SU-DHL-6 (cell line): ENCODE measurements around the gene NTM.
"Not testable (repeated sequence)": the region's sequence is repeated elsewhere in the genome, so short reads cannot be mapped to it uniquely, and the experiment has no call there.

Experiments used
- H2AFZ ChIP-seq: fragments of 200-600 bp; sonication (generic); 2 replicates; pipeline ENCODE4 v1.6.1; 2014; ENCODE audit warnings: low read depth, mild to moderate bottlenecking, moderate library complexity, mixed read lengths, antibody characterized with exemption, low read length; ENCODE audit not compliant: severe bottlenecking
- H3F3A ChIP-seq: fragments of 200-600 bp; shearing (Covaris generic); 2 replicates; pipeline ENCODE4 v1.6.0; 2016; ENCODE audit warnings: antibody characterized with exemption, mild to moderate bottlenecking; ENCODE audit not compliant: insufficient read depth
- H3K27ac ChIP-seq: fragments of 200-600 bp; sonication (generic); 2 replicates; pipeline ENCODE4 v1.5.1; 2016; ENCODE audit warnings: low read depth, mild to moderate bottlenecking, low read length, moderate library complexity, mixed read lengths
- H3K27me3 ChIP-seq: fragments of 200-600 bp; sonication (generic), shearing (Covaris generic); 2 replicates; pipeline ENCODE4 v1.6.0; 2014; ENCODE audit warnings: mild to moderate bottlenecking, low read length
- H3K36me3 ChIP-seq: fragments of 200-600 bp; sonication (generic); 2 replicates; pipeline ENCODE4 v1.6.1; 2014; ENCODE audit warnings: mild to moderate bottlenecking, low read length, mixed read lengths
- H3K4me2 ChIP-seq: fragments of 300-600, 200-600 bp; shearing (Covaris generic), sonication (generic); 2 replicates; pipeline ENCODE4 v1.6.0; 2014; ENCODE audit warnings: low read length, low read depth, mild to moderate bottlenecking; ENCODE audit not compliant: poor library complexity, severe bottlenecking
- H3K4me3 ChIP-seq: fragments of 200-600 bp; sonication (generic); 2 replicates; pipeline ENCODE4 v1.5.1; 2014; ENCODE audit warnings: antibody characterized with exemption, low read length, mild to moderate bottlenecking, mixed read lengths; ENCODE audit not compliant: insufficient read depth, poor library complexity, severe bottlenecking
- H3K79me2 ChIP-seq: fragments of 200-600 bp; sonication (generic); 2 replicates; pipeline ENCODE4 v1.6.1; 2014; ENCODE audit warnings: mild to moderate bottlenecking, low read length, moderate library complexity; ENCODE audit not compliant: insufficient read depth
- H3K9ac ChIP-seq: fragments of 200-600 bp; sonication (generic); 2 replicates; pipeline ENCODE4 v1.7.0; 2014; ENCODE audit warnings: mild to moderate bottlenecking, low read length
- H3K9me2 ChIP-seq: fragments of 200-600 bp; sonication (generic); replicated peaks from 2 replicates; pipeline ENCODE4 v1.6.1; 2014; ENCODE audit warnings: low read length; ENCODE audit not compliant: insufficient read depth
- H3K9me3 ChIP-seq: fragments of 200-600 bp; sonication (generic); 2 replicates; pipeline ENCODE4 v1.6.1; 2014; ENCODE audit warnings: low read length, mixed read lengths; ENCODE audit not compliant: insufficient read depth
- H4K20me1 ChIP-seq: fragments of 200-600 bp; sonication (generic); 2 replicates; pipeline ENCODE4 v1.6.1; 2014; ENCODE audit warnings: low read depth, mild to moderate bottlenecking, antibody characterized with exemption, low read length, moderate library complexity, mixed read lengths
- CTCF ChIP-seq: fragments of 200-600 bp; sonication (generic); IDR thresholded peaks from one replicate; pipeline ENCODE4 v1.5.1; 2017; ENCODE audit warnings: antibody characterized with exemption, mild to moderate bottlenecking, low read length, moderate library complexity; ENCODE audit not compliant: insufficient read depth, poor library complexity, severe bottlenecking
- EZH2phosphoT487 ChIP-seq: fragments of 200-600 bp; sonication (generic), shearing (Covaris generic); conservative IDR thresholded peaks from 2 replicates; pipeline ENCODE4 v1.6.1; 2018; ENCODE audit warnings: mild to moderate bottlenecking, antibody characterized with exemption, low read length, moderate library complexity, mixed read lengths

NTM gene

GRCh38 chr11:131678658-131679340, 308.4 kb downstream of the NTM start:
- H3K27ac ChIP-seq = no peak overlapping the region
- H3K27me3 ChIP-seq = no peaks in the 10 kb centered on the region
- no peaks in the 10 kb centered on the region for H4K20me1 ChIP-seq
- H3K4me3 ChIP-seq = no peak overlapping the region
- no peaks in the 10 kb centered on the region for H3K9me2 ChIP-seq
- no peak overlapping the region for H3K4me2 ChIP-seq
- no peaks in the 10 kb centered on the region for H3K79me2 ChIP-seq
- H3K9me3 ChIP-seq = no peaks in the 10 kb centered on the region
- no peak for TF ChIP-seq EZH2phosphoT487
- TF ChIP-seq CTCF = no peak
- H2AFZ ChIP-seq = no peak overlapping the region
- no peaks in the 10 kb centered on the region for H3K36me3 ChIP-seq
- no peak overlapping the region for H3K9ac ChIP-seq
- H3F3A ChIP-seq = no peaks in the 10 kb centered on the region

GRCh38 chr11:131680448-131680847, 310.0 kb downstream of the NTM start:
- not testable (repeated sequence) for H3K36me3 ChIP-seq, H3K9me2 ChIP-seq, H4K20me1 ChIP-seq, H3K27ac ChIP-seq, H3K9me3 ChIP-seq, H3F3A ChIP-seq, H3K27me3 ChIP-seq, H3K4me3 ChIP-seq, H2AFZ ChIP-seq, H3K79me2 ChIP-seq, H3K4me2 ChIP-seq, H3K9ac ChIP-seq

DNA sequence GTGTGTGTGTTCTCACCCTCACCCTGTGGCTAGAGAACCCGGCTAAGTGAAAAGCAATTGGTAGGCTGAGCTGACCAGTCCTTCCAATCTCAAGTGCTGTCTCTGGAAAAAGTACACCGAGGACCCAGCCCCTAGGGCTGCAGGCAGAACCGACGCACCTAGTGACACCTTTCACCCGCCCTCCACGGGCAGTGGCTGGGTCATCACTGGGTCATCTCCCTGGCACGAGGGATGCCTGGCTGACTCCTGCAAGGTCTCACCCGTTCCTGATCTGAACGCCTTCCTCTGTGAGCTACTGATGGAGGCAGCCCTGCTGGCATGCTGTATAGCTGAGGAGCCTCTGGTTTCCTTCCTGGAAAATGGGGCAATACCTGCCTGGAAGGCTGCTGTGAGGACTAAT, 311.5 kb downstream of the NTM start:
- H4K20me1 ChIP-seq = no peaks in the 10 kb centered on the region
- no peaks in the 10 kb centered on the region for H3K27me3 ChIP-seq
- H3K79me2 ChIP-seq = no peaks in the 10 kb centered on the region
- no peak for TF ChIP-seq EZH2phosphoT487
- TF ChIP-seq CTCF = no peak
- no peak overlapping the region for H3K27ac ChIP-seq
- H3K4me2 ChIP-seq = no peak overlapping the region
- H3K36me3 ChIP-seq = no peaks in the 10 kb centered on the region
- H3K9ac ChIP-seq = no peak overlapping the region
- no peak overlapping the region for H2AFZ ChIP-seq
- H3F3A ChIP-seq = no peaks in the 10 kb centered on the region
- no peak overlapping the region for H3K4me3 ChIP-seq
- H3K9me2 ChIP-seq = no peaks in the 10 kb centered on the region
- no peaks in the 10 kb centered on the region for H3K9me3 ChIP-seq

DNA sequence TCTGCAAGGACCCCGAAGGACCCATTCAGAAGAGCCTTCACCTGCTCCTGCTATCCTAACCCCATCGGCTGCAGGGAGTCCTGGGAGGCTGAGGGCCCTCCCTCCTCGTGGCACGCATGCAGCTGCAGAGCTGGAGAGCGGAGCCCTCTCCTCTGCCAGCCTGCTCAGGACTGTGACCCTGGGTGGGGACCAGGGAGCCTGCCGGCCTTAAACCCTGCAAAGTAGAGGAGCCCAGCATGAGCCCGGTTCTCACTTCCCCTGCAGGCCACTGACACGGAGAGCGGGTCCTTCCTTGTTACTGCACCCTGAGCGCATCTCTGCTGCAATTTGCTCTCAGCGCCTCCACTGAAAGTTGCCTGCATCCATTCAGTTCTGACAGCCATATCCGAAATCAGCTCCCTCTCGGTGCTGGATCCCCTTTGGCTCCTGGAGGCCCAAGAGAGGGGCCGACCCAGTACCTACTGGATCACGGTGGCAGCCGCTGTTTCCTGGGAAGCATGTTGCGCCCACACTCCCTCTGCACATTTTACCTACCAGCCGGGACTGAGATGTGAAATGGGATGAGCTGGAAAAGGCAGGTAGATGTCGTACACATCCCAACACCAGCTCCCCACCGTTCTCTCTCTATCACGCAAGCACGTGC, 312.1 kb downstream of the NTM start:
- no peak overlapping the region for H3K4me2 ChIP-seq
- no peak overlapping the region for H3K4me3 ChIP-seq
- H3K9me3 ChIP-seq = no peaks in the 10 kb centered on the region
- H3F3A ChIP-seq = no peaks in the 10 kb centered on the region
- H3K27ac ChIP-seq = no peak overlapping the region
- H3K79me2 ChIP-seq = no peaks in the 10 kb centered on the region
- H3K9me2 ChIP-seq = no peaks in the 10 kb centered on the region
- TF ChIP-seq EZH2phosphoT487 = no peak
- no peaks in the 10 kb centered on the region for H3K36me3 ChIP-seq
- H4K20me1 ChIP-seq = no peaks in the 10 kb centered on the region
- H3K27me3 ChIP-seq = no peaks in the 10 kb centered on the region
- H3K9ac ChIP-seq = no peak overlapping the region
- no peak overlapping the region for H2AFZ ChIP-seq
